ENCODE measurements around the gene FAXDC2. TPM values are rescaled to one million over a fixed set of nuclear protein-coding genes. Genes with fewer than 3 reads are reported as not detected.

Gene FAXDC2
- total RNA-seq, 1 donor from 2014 or later: 2.6 TPM

DNA sequence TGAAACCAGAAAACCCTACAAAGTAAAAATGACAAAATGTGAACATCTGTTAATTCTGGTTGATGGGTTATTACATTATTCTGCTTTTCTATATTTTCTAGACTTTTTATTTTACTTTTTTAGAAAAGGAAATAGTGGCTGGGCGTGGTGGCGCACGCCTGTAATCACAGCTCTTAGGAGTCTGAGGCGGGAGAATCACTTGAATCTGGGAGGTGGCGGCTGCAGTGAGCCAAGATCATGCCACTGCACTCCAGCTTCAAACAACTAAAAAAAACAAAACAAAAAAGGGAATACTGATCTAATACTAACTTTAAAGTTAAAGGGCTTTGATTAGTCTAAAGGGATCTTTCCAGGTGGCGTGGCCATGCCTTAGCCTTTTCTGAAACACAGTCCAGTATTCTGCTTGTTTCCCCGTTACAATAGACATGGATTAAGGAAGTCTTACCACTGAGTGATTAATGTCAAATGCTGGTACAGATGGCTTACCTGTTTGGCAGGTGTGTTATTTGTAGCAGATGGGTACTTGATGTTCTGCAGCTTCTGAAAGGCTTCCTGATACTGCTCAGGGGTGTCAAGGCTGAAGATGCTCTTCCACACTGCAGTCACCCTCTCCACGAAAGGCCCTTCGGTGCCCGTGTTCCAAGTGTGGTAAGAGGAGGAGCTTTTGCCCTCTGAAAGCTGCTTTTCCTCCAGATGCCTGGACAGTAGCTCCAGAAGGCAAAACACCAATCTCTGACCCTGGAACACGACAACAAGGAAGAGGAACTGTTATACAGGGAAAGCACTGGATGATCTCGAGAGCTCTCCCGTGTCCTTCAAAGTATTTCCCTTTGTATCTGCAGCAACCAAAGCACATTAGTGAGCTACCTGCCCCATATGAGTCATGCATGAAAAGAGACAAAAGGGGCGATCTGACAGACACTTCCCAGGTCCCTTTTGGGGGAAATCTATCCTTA is 45.5 kb upstream of the FAXDC2 start:
- TF ChIP-seq, protein P1, sequence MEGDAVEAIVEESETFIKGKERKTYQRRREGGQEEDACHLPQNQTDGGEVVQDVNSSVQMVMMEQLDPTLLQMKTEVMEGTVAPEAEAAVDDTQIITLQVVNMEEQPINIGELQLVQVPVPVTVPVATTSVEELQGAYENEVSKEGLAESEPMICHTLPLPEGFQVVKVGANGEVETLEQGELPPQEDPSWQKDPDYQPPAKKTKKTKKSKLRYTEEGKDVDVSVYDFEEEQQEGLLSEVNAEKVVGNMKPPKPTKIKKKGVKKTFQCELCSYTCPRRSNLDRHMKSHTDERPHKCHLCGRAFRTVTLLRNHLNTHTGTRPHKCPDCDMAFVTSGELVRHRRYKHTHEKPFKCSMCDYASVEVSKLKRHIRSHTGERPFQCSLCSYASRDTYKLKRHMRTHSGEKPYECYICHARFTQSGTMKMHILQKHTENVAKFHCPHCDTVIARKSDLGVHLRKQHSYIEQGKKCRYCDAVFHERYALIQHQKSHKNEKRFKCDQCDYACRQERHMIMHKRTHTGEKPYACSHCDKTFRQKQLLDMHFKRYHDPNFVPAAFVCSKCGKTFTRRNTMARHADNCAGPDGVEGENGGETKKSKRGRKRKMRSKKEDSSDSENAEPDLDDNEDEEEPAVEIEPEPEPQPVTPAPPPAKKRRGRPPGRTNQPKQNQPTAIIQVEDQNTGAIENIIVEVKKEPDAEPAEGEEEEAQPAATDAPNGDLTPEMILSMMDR (IDR thresholded peaks at IDR 0.05; ENCODE audit: insufficient read depth, low read length, poor library complexity, severe bottlenecking): no peak
- no peak for DNase-seq (ENCODE audit: low read depth)
- peaks cover 1% of the 10 kb centered on the region for H3K36me3 ChIP-seq (ENCODE audit: control insufficient read depth, insufficient read depth, low read length)
- H3K4me3 ChIP-seq (ENCODE audit: low read depth, low read length): no peak overlapping the region
- H3K27me3 ChIP-seq (ENCODE audit: control insufficient read depth, insufficient read depth, low read length): no peaks in the 10 kb centered on the region

DNA sequence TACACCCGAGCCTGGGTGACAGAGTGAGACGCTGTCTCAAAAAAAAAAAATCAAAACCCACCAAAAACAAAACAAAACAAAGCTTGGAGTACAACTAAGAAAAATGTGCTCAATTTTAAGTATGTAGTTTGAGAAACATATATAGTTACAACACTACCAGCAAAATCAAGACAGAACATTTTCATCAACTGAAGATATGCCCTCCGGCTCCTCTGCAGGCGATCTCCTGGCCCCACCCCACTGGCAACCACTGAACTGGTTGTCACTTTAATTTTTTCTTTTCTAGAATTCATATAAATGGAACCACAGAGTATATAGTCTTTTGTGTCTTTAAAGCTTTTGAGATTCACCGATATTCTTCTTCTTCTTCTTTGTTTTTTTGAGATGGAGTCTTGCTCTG is 43.0 kb upstream of the FAXDC2 start:
- Histone ChIP-seq H3K27me3 (ENCODE audit: control insufficient read depth, insufficient read depth, low read length) (no peaks in the 10 kb centered on the region), H3K4me3 (ENCODE audit: low read depth, low read length) (no peak overlapping the region), H3K36me3 (ENCODE audit: control insufficient read depth, insufficient read depth, low read length) (peaks cover 1% of the 10 kb centered on the region)
- TF ChIP-seq, protein P1 (IDR thresholded peaks at IDR 0.05; ENCODE audit: insufficient read depth, low read length, poor library complexity, severe bottlenecking): no peak
- no peak for DNase-seq (ENCODE audit: low read depth)

DNA sequence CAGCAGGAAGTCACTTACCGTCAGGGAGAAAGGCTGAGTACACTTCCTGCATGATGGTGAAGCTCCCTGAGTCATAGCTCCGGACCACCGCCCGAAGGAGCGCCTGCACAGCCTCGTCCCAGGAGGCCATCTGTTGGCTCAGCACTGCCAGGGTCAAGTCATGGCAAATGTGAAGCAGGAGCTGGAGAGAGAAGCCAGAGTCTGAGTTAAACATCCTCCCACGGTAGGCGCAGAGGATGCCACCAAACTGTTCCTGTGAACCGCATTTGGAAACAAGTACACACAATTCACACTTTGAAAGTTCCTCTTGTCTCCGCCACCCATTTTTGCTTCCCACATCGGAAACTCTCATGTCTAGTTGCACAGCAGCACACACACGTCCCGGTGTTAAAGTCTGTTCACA is 42.0 kb upstream of the FAXDC2 start:
- no peak overlapping the region for H3K4me3 ChIP-seq (ENCODE audit: low read depth, low read length)

DNA sequence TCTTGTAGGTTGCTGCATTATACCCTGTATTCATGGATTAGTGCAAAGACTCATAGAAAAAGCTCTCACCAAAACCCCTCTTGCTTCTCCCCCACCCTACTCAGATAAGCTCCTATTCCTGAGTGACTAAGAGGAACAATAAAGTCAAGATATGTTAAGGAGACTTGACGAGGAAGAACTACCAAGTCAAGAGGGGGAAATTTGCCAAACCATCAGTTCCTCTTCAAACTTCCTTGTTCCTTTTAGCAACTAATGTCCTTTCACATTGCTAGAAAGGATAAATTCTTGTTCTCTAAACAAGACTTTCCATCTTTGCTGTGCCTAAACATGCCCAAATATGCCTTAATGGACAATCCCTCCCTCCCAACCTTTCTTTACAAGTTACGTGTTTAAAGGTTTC is 35.0 kb upstream of the FAXDC2 start:
- Histone ChIP-seq H3K4me3 (ENCODE audit: low read depth, low read length) (no peak overlapping the region), H3K36me3 (ENCODE audit: control insufficient read depth, insufficient read depth, low read length) (peaks cover 1% of the 10 kb centered on the region), H3K27me3 (ENCODE audit: control insufficient read depth, insufficient read depth, low read length) (no peaks in the 10 kb centered on the region)
- TF ChIP-seq, protein P1 (IDR thresholded peaks at IDR 0.05; ENCODE audit: insufficient read depth, low read length, poor library complexity, severe bottlenecking): no peak
- DNase-seq (ENCODE audit: low read depth): no peak

More for the DNA sequence above, 42.0 kb upstream of the FAXDC2 start:
- no peaks in the 10 kb centered on the region for H3K36me3 ChIP-seq (ENCODE audit: control insufficient read depth, insufficient read depth, low read length)
- TF ChIP-seq, protein P1 (IDR thresholded peaks at IDR 0.05; ENCODE audit: insufficient read depth, low read length, poor library complexity, severe bottlenecking): no peak
- no peak for DNase-seq (ENCODE audit: low read depth)
- H3K27me3 ChIP-seq (ENCODE audit: control insufficient read depth, insufficient read depth, low read length): no peaks in the 10 kb centered on the region

DNA sequence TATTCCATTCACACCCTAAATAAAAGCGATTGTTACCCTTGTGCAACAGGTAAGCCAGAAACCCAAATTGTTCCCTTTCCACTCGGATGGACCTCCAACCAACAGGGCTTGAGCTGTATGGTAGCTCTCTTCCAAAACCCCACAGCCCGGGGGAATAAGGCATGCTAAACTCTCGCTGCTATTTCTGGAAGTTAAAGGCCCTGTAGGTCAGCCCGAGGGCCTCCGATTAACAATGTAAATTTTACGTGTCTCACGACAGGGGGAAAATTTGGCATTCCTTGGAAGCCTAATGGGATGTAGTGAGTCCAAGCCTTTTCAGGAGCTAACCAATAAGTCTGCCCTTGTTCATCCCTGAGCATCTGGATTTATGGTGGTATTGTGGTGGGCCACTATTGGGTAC is 34.0 kb upstream of the FAXDC2 start:
- Histone ChIP-seq H3K4me3 (ENCODE audit: low read depth, low read length) (no peak overlapping the region), H3K36me3 (ENCODE audit: control insufficient read depth, insufficient read depth, low read length) (peaks cover 1% of the 10 kb centered on the region), H3K27me3 (ENCODE audit: control insufficient read depth, insufficient read depth, low read length) (no peaks in the 10 kb centered on the region)
- TF ChIP-seq, protein P1 (IDR thresholded peaks at IDR 0.05; ENCODE audit: insufficient read depth, low read length, poor library complexity, severe bottlenecking): no peak
- no peak for DNase-seq (ENCODE audit: low read depth)

Data from kidney epithelial cell (primary cell).